Measurements from ENCODE around the gene RNPEPL1. TPM values are rescaled to one million over a fixed set of nuclear protein-coding genes. Genes with fewer than 3 reads are reported as not detected.
"Not testable (repeated sequence)": the region's sequence is repeated elsewhere in the genome, so short reads cannot be mapped to it uniquely, and the experiment has no call there.

The RNPEPL1 gene
- 10 to 100 TPM; 40.9 to 46.0 (median 42.9) TPM for total RNA-seq

GRCh38 chr2:240567872-240568677 is at the start of gene RNPEPL1:
RNPEPL1 (plus strand) TSS chr2:240568484; CDS start chr2:240568587, 103 bp downstream.
- DNase-seq (peak; percentile 45), ATAC-seq (peak; percentile 51 to 54)
- H3K36me3 Mint-ChIP-seq (ENCODE audit: insufficient read depth) = peaks cover 8% of the 10 kb centered on the region
- peak within 1 kb of the TSS; percentile 87 for H3K4me3 Mint-ChIP-seq
- H3K27me3 Mint-ChIP-seq (ENCODE audit: low read depth) = no peaks in the 10 kb centered on the region
- H3K4me1 Mint-ChIP-seq (ENCODE audit: low read depth) = peaks cover 67% of the 10 kb centered on the region
- no peaks in the 10 kb centered on the region for H3K9me3 Mint-ChIP-seq

GRCh38 chr2:240518981-240519380 is 49.3 kb upstream of the RNPEPL1 start:
- Mint-ChIP-seq H3K27me3 (ENCODE audit: low read depth) (no peaks in the 10 kb centered on the region), H3K9me3 (no peaks in the 10 kb centered on the region), H3K4me1 (ENCODE audit: low read depth) (peaks cover 9% of the 10 kb centered on the region), H3K36me3 (ENCODE audit: insufficient read depth) (peaks cover 28% of the 10 kb centered on the region), H3K4me3 (no peak overlapping the region)
- DNase-seq (no peak), ATAC-seq (no peak)

- Mint-ChIP-seq H3K4me1 (ENCODE audit: low read depth) (peaks cover 4% of the 10 kb centered on the region), H3K4me3 (no peak overlapping the region), H3K9me3 (no peaks in the 10 kb centered on the region), H3K27me3 (ENCODE audit: low read depth) (no peaks in the 10 kb centered on the region), H3K36me3 (ENCODE audit: insufficient read depth) (peaks cover 31% of the 10 kb centered on the region)
- DNase-seq = no peak
- no peak for ATAC-seq
Measured at GRCh38 chr2:240519396-240520129, 48.7 kb upstream of the RNPEPL1 start.

GRCh38 chr2:240520130-240520973 is 47.9 kb upstream of the RNPEPL1 start:
- Mint-ChIP-seq H3K4me1 (ENCODE audit: low read depth) (peaks cover 2% of the 10 kb centered on the region), H3K27me3 (ENCODE audit: low read depth) (no peaks in the 10 kb centered on the region), H3K9me3 (peaks cover 5% of the 10 kb centered on the region), H3K4me3 (no peak overlapping the region), H3K36me3 (ENCODE audit: insufficient read depth) (peaks cover 39% of the 10 kb centered on the region)
- ATAC-seq (peak in 1 of 2 donors; percentile 28), DNase-seq (no peak)

GRCh38 chr2:240520974-240521350 is 47.3 kb upstream of the RNPEPL1 start:
- peaks cover 2% of the 10 kb centered on the region for H3K4me1 Mint-ChIP-seq (ENCODE audit: low read depth)
- ATAC-seq (no peak), DNase-seq (no peak)
- H3K36me3 Mint-ChIP-seq (ENCODE audit: insufficient read depth) = peaks cover 42% of the 10 kb centered on the region
- H3K27me3 Mint-ChIP-seq (ENCODE audit: low read depth) = no peaks in the 10 kb centered on the region
- no peak overlapping the region for H3K4me3 Mint-ChIP-seq
- peaks cover 5% of the 10 kb centered on the region for H3K9me3 Mint-ChIP-seq

GRCh38 chr2:240521885-240522284 is 46.4 kb upstream of the RNPEPL1 start:
- DNase-seq = not testable (repeated sequence)

GRCh38 chr2:240522406-240522805 is 45.9 kb upstream of the RNPEPL1 start:
- ATAC-seq (no peak), DNase-seq (no peak)
- H3K36me3 Mint-ChIP-seq (ENCODE audit: insufficient read depth) = peaks cover 49% of the 10 kb centered on the region

More at GRCh38 chr2:240521885-240522284, 46.4 kb upstream of the RNPEPL1 start:
- not testable (repeated sequence) for H3K4me1 Mint-ChIP-seq (ENCODE audit: low read depth); H3K27me3 Mint-ChIP-seq (ENCODE audit: low read depth); H3K4me3 Mint-ChIP-seq; ATAC-seq; H3K9me3 Mint-ChIP-seq
- H3K36me3 Mint-ChIP-seq (ENCODE audit: insufficient read depth) = peaks cover 44% of the 10 kb centered on the region

GRCh38 chr2:240523451-240524281 is 44.6 kb upstream of the RNPEPL1 start:
- ATAC-seq (no peak), DNase-seq (no peak)
- H3K36me3 Mint-ChIP-seq (ENCODE audit: insufficient read depth) = peaks cover 47% of the 10 kb centered on the region
- H3K27me3 Mint-ChIP-seq (ENCODE audit: low read depth) = no peaks in the 10 kb centered on the region
- H3K4me1 Mint-ChIP-seq (ENCODE audit: low read depth) = peaks cover 2% of the 10 kb centered on the region
- no peak overlapping the region for H3K4me3 Mint-ChIP-seq
- H3K9me3 Mint-ChIP-seq = peaks cover 9% of the 10 kb centered on the region

More at GRCh38 chr2:240522406-240522805, 45.9 kb upstream of the RNPEPL1 start:
- no peaks in the 10 kb centered on the region for H3K27me3 Mint-ChIP-seq (ENCODE audit: low read depth)
- peaks cover 2% of the 10 kb centered on the region for H3K4me1 Mint-ChIP-seq (ENCODE audit: low read depth)
- no peak overlapping the region for H3K4me3 Mint-ChIP-seq
- peaks cover 9% of the 10 kb centered on the region for H3K9me3 Mint-ChIP-seq

GRCh38 chr2:240524963-240525718 is 43.1 kb upstream of the RNPEPL1 start:
- DNase-seq = no peak
- Mint-ChIP-seq H3K36me3 (ENCODE audit: insufficient read depth) (peaks cover 57% of the 10 kb centered on the region), H3K27me3 (ENCODE audit: low read depth) (no peaks in the 10 kb centered on the region), H3K9me3 (peaks cover 9% of the 10 kb centered on the region), H3K4me1 (ENCODE audit: low read depth) (peaks cover 2% of the 10 kb centered on the region), H3K4me3 (no peak overlapping the region)
- ATAC-seq = no peak

GRCh38 chr2:240525802-240526201 is 42.5 kb upstream of the RNPEPL1 start:
- H3K4me1 Mint-ChIP-seq (ENCODE audit: low read depth) = peaks cover under 1% of the 10 kb centered on the region
- DNase-seq (no peak), ATAC-seq (no peak)
- no peak overlapping the region for H3K4me3 Mint-ChIP-seq
- H3K36me3 Mint-ChIP-seq (ENCODE audit: insufficient read depth) = peaks cover 62% of the 10 kb centered on the region
- H3K9me3 Mint-ChIP-seq = peaks cover 9% of the 10 kb centered on the region
- no peaks in the 10 kb centered on the region for H3K27me3 Mint-ChIP-seq (ENCODE audit: low read depth)

- peaks cover 14% of the 10 kb centered on the region for H3K9me3 Mint-ChIP-seq
- ATAC-seq (no peak), DNase-seq (no peak)
- peaks cover 68% of the 10 kb centered on the region for H3K36me3 Mint-ChIP-seq (ENCODE audit: insufficient read depth)
- no peaks in the 10 kb centered on the region for H3K27me3 Mint-ChIP-seq (ENCODE audit: low read depth)
- H3K4me3 Mint-ChIP-seq = no peak overlapping the region
- H3K4me1 Mint-ChIP-seq (ENCODE audit: low read depth) = no peaks in the 10 kb centered on the region
Measured at GRCh38 chr2:240526521-240526920, 41.8 kb upstream of the RNPEPL1 start.

GRCh38 chr2:240527153-240527750 is 41.0 kb upstream of the RNPEPL1 start:
- Mint-ChIP-seq H3K4me3 (no peak overlapping the region), H3K9me3 (peaks cover 21% of the 10 kb centered on the region), H3K27me3 (ENCODE audit: low read depth) (no peaks in the 10 kb centered on the region), H3K36me3 (ENCODE audit: insufficient read depth) (peaks cover 68% of the 10 kb centered on the region), H3K4me1 (ENCODE audit: low read depth) (no peaks in the 10 kb centered on the region)
- ATAC-seq (no peak), DNase-seq (no peak)

Data from activated T-cell treated with anti-CD3 and anti-CD28 coated beads, Interleukin-2, amount 50 U/mL, for 4 hours (primary cell).